Motor neuron (in vitro differentiated cells): ENCODE measurements around the gene SOX13. TPM values are rescaled to one million over a fixed set of nuclear protein-coding genes. Genes with fewer than 3 reads are reported as not detected.

Experiments used
- ATAC-seq, 8 experiments: fragments of 200-7000 bp; cut with Tn5 transposase; replicated peaks in 6 of 8; 2 replicates each; pipeline ENCODE4 v1.8.0; 2021; ENCODE audit warnings: mild to moderate bottlenecking in 8 of 8, moderate library complexity in 8 of 8
- H3K27ac ChIP-seq, 2 donors: fragments of 250-450 bp; sonication (Bioruptor Pico); 2 replicates each; pipeline ENCODE4 v1.9.0; 2021; ENCODE audit warnings: antibody characterized with exemption in 2 of 2, mild to moderate bottlenecking in 2 of 2, moderate library complexity in 1 of 2
- H3K4me1 ChIP-seq, 2 donors: fragments of 250-450 bp; sonication (Bioruptor Pico); replicated peaks in 1 of 2; 2 replicates each; pipeline ENCODE4 v1.6.1; 2021; ENCODE audit warnings: antibody characterized with exemption in 2 of 2, mild to moderate bottlenecking in 2 of 2, moderate library complexity in 1 of 2
- H3K4me3 ChIP-seq, 5 donors: fragments of 250-450 bp; sonication (Bioruptor Pico); 2 replicates each; pipeline ENCODE4 v1.9.0; 2021; ENCODE audit warnings: antibody characterized with exemption in 5 of 5, mild to moderate bottlenecking in 5 of 5, moderate library complexity in 4 of 5
- WGBS, 10 experiments: fragments of 450-650 bp; shearing (Covaris generic); methylation state at CpG; one replicate each; pipeline ENCODE4 v1.0.0; 2022; 5-methylcytosine and 5-hydroxymethylcytosine counted together
- in situ Hi-C, 9 experiments: fragments of 400-800 bp; cut with MboI; loops; one replicate each; pipeline ENCODE4 v1.15.0; 2021; ENCODE audit warnings: low sequenced_read_pairs in 9 of 9, low pct_unique_long_range_greater_than_20kb in 2 of 9; ENCODE audit not compliant: unreplicated experiment in 9 of 9
- total RNA-seq, 8 experiments: library from RNA; unstranded; fragments of 300-600 nt; gene quantifications; 2 replicates each; pipeline versions ENCODE4 v1.2.3 to v1.2.4, GENCODE V29; 2022

The SOX13 gene
- total RNA-seq, 8 experiments from 2014 or later: 4.7 to 72.2 (median 18.0) TPM

GRCh38 chr1:204124639-204125038 is 51.7 kb downstream of the SOX13 start:
- Histone ChIP-seq H3K4me1 (peaks cover 28 to 32% of the 10 kb centered on the region in 2 donors), H3K4me3 (no peak overlapping the region), H3K27ac (no peak overlapping the region)
- in situ Hi-C loops: loop anchor here in 8 of 9 experiments (5.0 to 25.0 kb wide), 5 partner anchors 50 to 637 kb away; partner anchors contain the start of genes SNRPE (in 3 of the 8), OPTC (in 1 of the 8), PRELP (in 1 of the 8) and SOX13 (in 1 of the 8)
- ATAC-seq: no peak
- 82 to 100% (median 98%) methylated on average over 3 to 9 of the region's 22 CpGs; no CpG with 5 or more reads in 4 of the 10 experiments for WGBS, 10 experiments

DNA sequence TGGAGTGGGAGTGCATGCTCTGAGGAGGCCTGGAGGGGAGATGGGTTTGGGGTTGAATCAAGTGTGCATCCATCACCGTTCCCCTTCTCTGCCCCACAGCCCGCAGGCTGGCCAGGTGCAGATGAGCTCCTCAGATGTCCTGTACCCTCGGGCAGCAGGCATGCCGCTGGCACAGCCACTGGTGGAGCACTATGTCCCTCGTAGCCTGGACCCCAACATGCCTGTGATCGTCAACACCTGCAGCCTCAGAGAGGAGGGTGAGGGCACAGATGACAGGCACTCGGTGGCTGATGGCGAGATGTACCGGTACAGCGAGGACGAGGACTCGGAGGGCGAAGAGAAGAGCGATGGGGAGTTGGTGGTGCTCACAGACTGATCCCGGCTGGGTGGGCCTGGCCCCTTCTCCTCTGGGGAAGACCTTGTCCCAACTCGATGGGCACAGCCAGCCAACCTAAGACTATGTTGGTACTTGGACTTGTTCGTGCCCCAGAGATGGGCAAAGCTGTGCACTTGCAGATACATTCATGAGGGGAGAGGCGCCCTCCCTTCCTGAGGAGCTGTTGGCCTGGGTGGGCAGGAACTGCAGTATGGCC is 52.9 kb downstream of the SOX13 start:
- H3K27ac ChIP-seq: peak overlapping the region; percentile 68 to 74

DNA sequence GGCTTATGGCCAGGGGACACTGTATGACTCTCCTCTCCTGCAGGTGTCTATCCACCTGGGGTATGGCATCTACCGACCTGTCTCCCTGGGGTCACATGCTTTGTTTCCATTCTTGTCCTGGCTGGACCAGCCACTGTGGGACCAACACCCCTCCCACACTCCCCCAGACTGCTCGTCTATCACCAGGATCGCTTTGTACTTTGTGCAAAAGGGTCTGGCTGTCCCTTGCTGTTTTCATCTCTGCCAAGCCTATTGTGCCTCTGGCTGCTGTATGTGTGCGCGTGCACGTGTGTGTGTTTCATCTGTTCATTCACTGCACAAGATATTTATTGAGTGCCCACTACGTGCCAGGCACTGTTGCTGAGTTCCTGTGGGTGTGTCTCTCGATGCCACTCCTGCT is 53.5 kb downstream of the SOX13 start:
- H3K4me3 ChIP-seq: no peak overlapping the region
- peaks cover 43 to 48% of the 10 kb centered on the region in 2 donors for H3K4me1 ChIP-seq
- 33 to 70% (median 48%) methylated on average over 1 to 8 of the region's 8 CpGs; no CpG with 5 or more reads in 2 of the 10 experiments for WGBS, 10 experiments
- ATAC-seq: peak in 3 of 8 experiments; percentile 2 to 9 (median 4)
- peak overlapping the region; percentile 68 to 74 for H3K27ac ChIP-seq
- in situ Hi-C loops: loop anchor here in 7 of 9 experiments (10.0 to 25.0 kb wide), 4 partner anchors 52 to 639 kb away; partner anchors contain the start of genes SNRPE (in 3 of the 7), OPTC (in 1 of the 7), PRELP (in 1 of the 7) and SOX13 (in 1 of the 7)

More for the DNA sequence above, 52.9 kb downstream of the SOX13 start:
- WGBS, 10 experiments: 81 to 100% (median 94%) methylated on average over 1 to 15 of the region's 18 CpGs; no CpG with 5 or more reads in 4 of the 10 experiments
- in situ Hi-C loops: loop anchor here in 7 of 9 experiments (10.0 to 25.0 kb wide), 4 partner anchors 51 to 639 kb away; partner anchors contain the start of genes SNRPE (in 3 of the 7), OPTC (in 1 of the 7), PRELP (in 1 of the 7) and SOX13 (in 1 of the 7)
- Histone ChIP-seq H3K4me3 (no peak overlapping the region), H3K4me1 (peaks cover 38 to 43% of the 10 kb centered on the region in 2 donors)
- no peak for ATAC-seq

- Histone ChIP-seq H3K4me1 (peaks cover 48 to 51% of the 10 kb centered on the region in 2 donors), H3K4me3 (no peak overlapping the region), H3K27ac (peak overlapping the region; percentile 68 to 74)
- in situ Hi-C loops: loop anchor here in 7 of 9 experiments (10.0 to 25.0 kb wide), 4 partner anchors 52 to 640 kb away; partner anchors contain the start of genes SNRPE (in 3 of the 7), OPTC (in 1 of the 7), PRELP (in 1 of the 7) and SOX13 (in 1 of the 7)
- 11 to 50% (median 22%) methylated on average over 2 to 3 of the region's 7 CpGs; no CpG with 5 or more reads in 7 of the 10 experiments for WGBS, 10 experiments
- ATAC-seq: peak in 5 of 8 experiments; percentile 28 to 49 (median 41)
These were observed 54.0 kb downstream of the SOX13 start for GRCh38 chr1:204126956-204127355.

- WGBS, 10 experiments: 0 to 58% (median 30%) methylated on average over 1 to 5 of the region's 5 CpGs; no CpG with 5 or more reads in 3 of the 10 experiments
- in situ Hi-C loops: loop anchor here in 7 of 9 experiments (10.0 to 25.0 kb wide), 4 partner anchors 53 to 640 kb away; partner anchors contain the start of genes SNRPE (in 3 of the 7), OPTC (in 1 of the 7), PRELP (in 1 of the 7) and SOX13 (in 1 of the 7)
- H3K4me3 ChIP-seq: no peak overlapping the region
- peak overlapping the region in 1 of 2 donors; percentile 74 for H3K27ac ChIP-seq
- H3K4me1 ChIP-seq: peaks cover 48 to 51% of the 10 kb centered on the region in 2 donors
- ATAC-seq: peak in 7 of 8 experiments; percentile 6 to 61 (median 51)
These were observed 54.8 kb downstream of the SOX13 start for GRCh38 chr1:204127597-204128242.

- ATAC-seq: no peak
- Histone ChIP-seq H3K4me1 (peaks cover 48 to 51% of the 10 kb centered on the region in 2 donors), H3K27ac (no peak overlapping the region), H3K4me3 (no peak overlapping the region)
- in situ Hi-C loops: loop anchor here in 7 of 9 experiments (10.0 to 25.0 kb wide), 4 partner anchors 54 to 641 kb away; partner anchors contain the start of genes SNRPE (in 3 of the 7), OPTC (in 1 of the 7), PRELP (in 1 of the 7) and SOX13 (in 1 of the 7)
- 40 to 100% (median 82%) methylated on average over 2 to 4 of the region's 4 CpGs; no CpG with 5 or more reads in 6 of the 10 experiments for WGBS, 10 experiments
These were observed 55.6 kb downstream of the SOX13 start for GRCh38 chr1:204128464-204128963.

- peaks cover 48 to 51% of the 10 kb centered on the region in 2 donors for H3K4me1 ChIP-seq
- in situ Hi-C loops: loop anchor here in 7 of 9 experiments (10.0 to 25.0 kb wide), 4 partner anchors 54 to 642 kb away; partner anchors contain the start of genes SNRPE (in 3 of the 7), OPTC (in 1 of the 7), PRELP (in 1 of the 7) and SOX13 (in 1 of the 7)
- peak overlapping the region in 1 of 2 donors; percentile 5 for H3K27ac ChIP-seq
- 8 to 60% (median 27%) methylated on average over 1 to 19 of the region's 29 CpGs; no CpG with 5 or more reads in 4 of the 10 experiments for WGBS, 10 experiments
- no peak overlapping the region for H3K4me3 ChIP-seq
- peak; percentile 57 to 89 (median 80) for ATAC-seq
These were observed 56.3 kb downstream of the SOX13 start for GRCh38 chr1:204128964-204129896.

DNA sequence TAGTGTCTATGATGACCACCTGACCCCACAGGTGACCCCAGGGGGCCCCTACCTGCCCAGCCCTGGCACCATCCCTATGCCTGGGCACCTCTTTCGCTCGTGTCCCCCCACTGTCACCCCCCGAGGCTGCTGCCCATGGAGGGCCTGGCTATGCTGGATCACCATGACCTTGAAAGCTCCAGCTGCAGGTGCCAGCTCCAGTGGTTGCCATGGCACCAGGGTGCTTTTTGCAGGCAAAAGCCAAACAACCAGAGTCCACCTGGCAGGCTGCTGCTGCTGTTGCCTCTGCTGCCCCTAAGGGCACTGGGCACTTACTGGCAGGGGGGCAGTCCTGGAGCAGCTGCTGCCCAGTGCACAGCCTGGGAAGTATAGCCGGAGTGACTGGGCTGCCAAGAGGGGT is 57.3 kb downstream of the SOX13 start:
- peaks cover 48 to 51% of the 10 kb centered on the region in 2 donors for H3K4me1 ChIP-seq
- 47% methylated on average over 3 of the region's 4 CpGs; no CpG with 5 or more reads in 9 of the 10 experiments for WGBS, 10 experiments
- no peak overlapping the region for H3K4me3 ChIP-seq
- in situ Hi-C loops: loop anchor here in 2 of 9 experiments (5.0 to 25.0 kb wide), 3 partner anchors 258 to 643 kb away; partner anchors contain the start of genes OPTC (in 1 of the 2), PRELP (in 1 of the 2) and SNRPE (in 1 of the 2)
- ATAC-seq: no peak
- no peak overlapping the region for H3K27ac ChIP-seq

DNA sequence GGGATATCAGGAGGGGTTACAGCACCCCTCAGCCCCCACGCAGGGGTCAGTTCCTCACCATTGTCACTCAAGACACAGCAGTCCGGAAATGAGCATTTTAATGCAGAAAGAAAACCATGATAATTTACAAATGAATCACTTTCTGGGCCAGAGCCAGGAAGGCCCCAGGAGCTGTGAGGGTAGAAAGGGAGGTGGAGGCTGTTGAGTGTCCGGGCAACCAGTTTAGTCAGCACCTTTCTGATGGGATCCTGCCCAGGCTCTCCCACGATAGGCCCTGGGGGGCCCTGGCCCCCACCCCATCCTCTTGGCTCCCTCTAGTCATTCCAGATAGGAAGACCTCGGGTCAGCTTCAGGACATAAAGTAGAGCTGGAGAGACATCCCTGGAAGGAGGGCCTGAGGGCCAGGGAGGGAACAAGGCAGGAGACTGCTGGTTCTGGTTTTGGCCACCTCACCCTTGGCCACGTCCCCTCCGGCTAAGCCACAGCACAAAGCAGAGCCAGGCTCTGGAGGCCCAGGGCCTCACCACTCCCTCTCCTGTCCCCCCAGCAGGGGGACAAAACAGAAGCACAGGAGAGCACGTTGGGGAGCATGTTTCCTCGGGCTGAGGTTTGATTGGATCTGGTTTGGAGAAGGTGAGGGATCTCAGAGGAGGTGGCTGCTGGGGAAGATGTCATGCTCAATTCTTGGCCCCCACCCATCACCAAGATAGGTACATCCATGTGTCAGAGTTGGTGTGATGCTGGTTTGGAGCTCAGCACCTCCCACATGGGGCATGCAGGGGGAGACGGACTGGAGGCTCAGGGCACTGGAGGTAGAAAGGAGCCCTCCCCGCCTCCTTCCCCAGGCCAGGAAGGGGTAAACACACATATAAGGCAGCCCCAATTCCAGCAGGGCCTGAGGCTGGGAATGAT is 58.3 kb downstream of the SOX13 start:
- in situ Hi-C loops: loop anchor here in 2 of 9 experiments (5.0 to 25.0 kb wide), 3 partner anchors 259 to 644 kb away; partner anchors contain the start of genes OPTC (in 1 of the 2), PRELP (in 1 of the 2) and SNRPE (in 1 of the 2)
- peaks cover 46 to 49% of the 10 kb centered on the region in 2 donors for H3K4me1 ChIP-seq
- H3K27ac ChIP-seq: peak overlapping the region in 1 of 2 donors; percentile 60
- ATAC-seq: peak in 6 of 8 experiments; percentile 2 to 69 (median 30)
- WGBS, 10 experiments: 0 to 70% (median 45%) methylated on average over 1 to 9 of the region's 11 CpGs; no CpG with 5 or more reads in 4 of the 10 experiments
- no peak overlapping the region for H3K4me3 ChIP-seq

GRCh38 chr1:204131978-204132377 is 59.1 kb downstream of the SOX13 start:
- H3K4me1 ChIP-seq: peaks cover 38 to 41% of the 10 kb centered on the region in 2 donors
- in situ Hi-C loops: loop anchor here in 2 of 9 experiments (5.0 to 25.0 kb wide), 3 partner anchors 260 to 645 kb away; partner anchors contain the start of genes OPTC (in 1 of the 2), PRELP (in 1 of the 2) and SNRPE (in 1 of the 2)
- no peak overlapping the region for H3K4me3 ChIP-seq
- no peak overlapping the region for H3K27ac ChIP-seq
- 80 to 100% (median 95%) methylated on average over 1 to 4 of the region's 4 CpGs; no CpG with 5 or more reads in 3 of the 10 experiments for WGBS, 10 experiments
- ATAC-seq: no peak
